AG10803 (cell line): ENCODE results near the gene GLIS1.
A peak's percentile ranks its signal among the peaks of the same experiment; 100 is the strongest.

Experiments
- DNase-seq: peaks from one replicate; pipeline ENCODE4 v3.0.0; 2010; ENCODE audit warnings: low read depth
- H3K4me3 ChIP-seq: 2 replicates; pipeline ENCODE4 v1.5.1; 2011; ENCODE audit warnings: mild to moderate bottlenecking, low read length, control low read depth
- CTCF ChIP-seq: conservative IDR thresholded peaks from 2 replicates; pipeline ENCODE4 v1.5.1; 2011; ENCODE audit warnings: mild to moderate bottlenecking, low read length, control low read depth, inconsistent platforms

Gene GLIS1

GRCh38 chr1:53739109-53739681, at the start of gene GLIS1:
TSS of gene GLIS1 (minus strand) at chr1:53739164. CDS start at chr1:53738064, 1,100 bp downstream.
- peak within 1 kb of the TSS; percentile 74 for H3K4me3 ChIP-seq
- peak; percentile 82 for DNase-seq
- TF ChIP-seq CTCF: 0 out of 2 replicates have a peak, but pooled peaks have one; percentile 8

- no peak for TF ChIP-seq CTCF
- no peak overlapping the region for H3K4me3 ChIP-seq
- no peak for DNase-seq
Observed at GRCh38 chr1:53787655-53788054, 48.7 kb upstream of the GLIS1 start.

- peak; percentile 15 for DNase-seq
- H3K4me3 ChIP-seq: no peak overlapping the region
- no peak for TF ChIP-seq CTCF
Observed at GRCh38 chr1:53783056-53783455, 44.1 kb upstream of the GLIS1 start.

GRCh38 chr1:53781654-53782053, 42.7 kb upstream of the GLIS1 start:
- no peak for TF ChIP-seq CTCF
- H3K4me3 ChIP-seq: no peak overlapping the region
- peak; percentile 80 for DNase-seq

- no peak for DNase-seq
- H3K4me3 ChIP-seq: no peak overlapping the region
- TF ChIP-seq CTCF: no peak
Observed at GRCh38 chr1:53777272-53777671, 38.3 kb upstream of the GLIS1 start.

GRCh38 chr1:53771648-53772047, 32.7 kb upstream of the GLIS1 start:
- DNase-seq: peak; percentile 94
- no peak overlapping the region for H3K4me3 ChIP-seq
- no peak for TF ChIP-seq CTCF

- DNase-seq: peak; percentile 71
- no peak overlapping the region for H3K4me3 ChIP-seq
- no peak for TF ChIP-seq CTCF
Observed at GRCh38 chr1:53769780-53770179, 30.8 kb upstream of the GLIS1 start.
